Muscle layer of duodenum (tissue), 2 donors: ENCODE results near the gene KRT20.

Experiments
- H3K27ac ChIP-seq: one replicate; pipeline ENCODE4 v1.7.0; 2013; ENCODE audit warnings: mild to moderate bottlenecking, low read length
- H3K27me3 ChIP-seq: one replicate; pipeline ENCODE4 v1.7.0; 2013; ENCODE audit warnings: low read depth, mild to moderate bottlenecking, control low read depth, low read length
- H3K36me3 ChIP-seq, 2 donors: one replicate each; pipeline ENCODE4 v1.7.0; 2013; ENCODE audit warnings: low read length in 2 of 2, control low read depth in 1 of 2, mild to moderate bottlenecking in 1 of 2; ENCODE audit not compliant: insufficient read depth in 2 of 2, control insufficient read depth in 1 of 2
- H3K4me1 ChIP-seq, 2 donors: one replicate each; pipeline ENCODE4 v1.7.0; 2013; ENCODE audit warnings: low read length in 2 of 2, mild to moderate bottlenecking in 2 of 2, control low read depth in 1 of 2, moderate library complexity in 1 of 2; ENCODE audit not compliant: insufficient read depth in 2 of 2, control insufficient read depth in 1 of 2
- H3K4me3 ChIP-seq, 2 donors: one replicate each; pipeline ENCODE4 v1.7.0; 2013; ENCODE audit warnings: low read length in 2 of 2, low read depth in 1 of 2, mild to moderate bottlenecking in 1 of 2
- H3K9me3 ChIP-seq, 2 donors: one replicate each; pipeline ENCODE4 v1.7.0; 2013; ENCODE audit warnings: low read length in 2 of 2, control low read depth in 1 of 2, mild to moderate bottlenecking in 1 of 2; ENCODE audit not compliant: control insufficient read depth in 1 of 2
- donor health status: healthy.

The KRT20 gene

DNA sequence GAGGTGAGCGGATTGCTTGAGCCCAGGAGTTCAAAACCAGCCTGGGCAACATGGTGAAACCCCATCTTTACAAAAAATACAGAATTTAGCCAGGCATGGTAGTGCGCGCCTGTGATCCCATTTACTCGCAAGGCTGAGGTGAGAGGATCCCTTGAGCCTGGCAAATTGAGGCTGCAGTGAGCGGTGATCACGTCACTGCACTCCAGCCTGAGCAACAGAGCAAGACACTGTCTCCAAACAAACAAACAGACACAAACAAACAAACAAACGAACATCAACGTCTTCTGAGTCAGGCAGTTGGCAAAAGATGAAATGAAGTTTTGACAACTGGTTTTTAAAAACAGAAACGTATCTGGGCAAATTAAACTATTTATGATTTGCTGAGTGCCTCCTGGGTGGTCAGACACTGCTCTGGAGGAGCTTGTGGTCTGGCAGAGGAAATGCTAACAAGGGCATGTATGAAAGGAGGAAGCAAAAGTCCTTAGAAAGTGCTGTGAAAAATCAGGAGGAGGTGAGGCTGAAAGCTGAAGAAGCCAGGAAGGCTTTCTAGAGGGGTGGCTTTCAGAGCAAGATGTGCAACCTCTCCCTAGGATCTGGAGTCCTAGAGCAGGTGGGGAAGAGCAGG, 10.2 kb upstream of the KRT20 start:
- no peaks in the 10 kb centered on the region for H3K27me3 ChIP-seq

DNA sequence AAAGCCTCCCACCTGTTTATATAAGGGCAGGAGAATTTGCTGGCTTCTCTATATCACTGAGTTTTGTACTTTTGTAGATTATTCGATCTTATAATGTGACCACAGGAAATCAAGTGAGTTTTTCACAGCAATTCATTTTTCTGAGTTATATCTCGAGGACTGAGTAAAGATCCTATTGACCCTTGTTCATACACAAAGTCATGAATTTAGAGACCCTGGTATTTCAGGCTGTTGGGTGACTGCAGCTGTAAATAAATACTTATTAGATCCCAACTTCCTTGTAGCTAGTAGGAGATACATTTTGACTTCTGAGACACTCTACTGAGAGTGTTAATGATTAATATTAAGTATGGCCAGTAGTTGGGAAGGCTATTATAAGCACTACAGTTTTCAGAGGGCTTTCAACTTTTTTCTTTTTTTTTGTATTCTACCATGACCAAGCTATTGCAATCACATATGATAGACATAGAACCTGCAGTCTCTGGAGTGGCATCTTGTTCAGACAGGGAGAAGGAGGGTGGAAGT, 3.2 kb upstream of the KRT20 start:
- Histone ChIP-seq H3K4me1 (no peaks in the 10 kb centered on the region), H3K36me3 (no peaks in the 10 kb centered on the region), H3K27me3 (no peaks in the 10 kb centered on the region), H3K27ac (no peak overlapping the region), H3K9me3 (no peaks in the 10 kb centered on the region), H3K4me3 (no peak overlapping the region)

More for the DNA sequence above, 10.2 kb upstream of the KRT20 start:
- no peaks in the 10 kb centered on the region for H3K4me1 ChIP-seq
- H3K27ac ChIP-seq = no peak overlapping the region
- no peak overlapping the region for H3K4me3 ChIP-seq
- H3K9me3 ChIP-seq = no peaks in the 10 kb centered on the region
- no peaks in the 10 kb centered on the region for H3K36me3 ChIP-seq

DNA sequence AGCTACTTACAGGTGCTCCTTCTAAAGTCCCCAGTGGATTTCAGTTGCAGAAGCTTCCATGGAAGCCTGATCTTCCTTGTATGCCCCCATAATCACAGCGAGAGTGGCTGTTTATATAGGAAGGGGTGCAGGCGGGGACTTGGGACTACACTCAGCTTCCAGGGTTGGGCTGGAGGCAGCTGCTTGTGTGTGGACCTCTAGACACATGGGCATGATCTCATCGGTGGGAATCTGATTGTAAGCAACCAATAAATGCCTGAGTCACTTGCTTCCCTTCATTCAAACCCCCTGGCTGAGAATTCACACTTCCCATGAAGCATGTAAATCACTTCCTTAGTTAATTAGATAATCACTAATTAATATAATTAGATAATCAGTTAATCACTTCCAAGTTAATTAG, 1.0 kb upstream of the KRT20 start:
- Histone ChIP-seq H3K27me3 (no peaks in the 10 kb centered on the region), H3K36me3 (no peaks in the 10 kb centered on the region), H3K9me3 (no peaks in the 10 kb centered on the region), H3K4me3 (no peak overlapping the region), H3K27ac (no peak overlapping the region), H3K4me1 (no peaks in the 10 kb centered on the region)

DNA sequence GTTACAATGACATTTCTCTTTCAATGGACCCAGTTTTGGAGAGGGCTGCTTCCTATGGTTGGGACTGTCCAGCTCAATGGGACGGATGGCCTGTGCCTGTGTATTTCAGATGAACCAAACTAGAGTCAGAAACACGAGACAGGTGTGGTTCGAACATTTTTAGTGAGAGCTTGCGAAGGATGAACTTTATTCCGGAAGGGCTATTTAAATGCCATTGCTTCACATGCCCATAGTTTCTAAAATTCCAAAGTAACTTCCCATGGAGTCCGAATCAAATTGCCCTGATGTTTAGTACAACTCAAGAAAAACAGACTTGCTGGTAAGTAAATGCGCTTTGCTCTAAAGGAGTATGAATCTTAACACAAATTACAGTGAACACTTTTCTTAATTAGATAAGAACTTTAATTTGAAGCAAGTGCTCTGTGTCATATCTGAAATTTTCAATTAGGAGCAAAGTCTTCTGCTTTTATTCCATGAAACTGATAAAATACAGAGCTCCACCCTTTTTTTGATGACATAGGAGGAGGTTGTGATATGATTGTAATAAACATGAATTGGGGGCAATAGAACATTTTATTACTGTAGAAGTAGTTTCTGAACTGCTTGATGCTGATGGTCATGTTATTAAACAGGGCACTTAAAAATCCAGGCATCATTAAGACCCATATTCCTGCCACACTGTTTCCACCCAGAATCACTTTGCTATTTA, 1.3 kb downstream of the KRT20 start:
- Histone ChIP-seq H3K27ac (peak overlapping the region; percentile 28), H3K36me3 (no peaks in the 10 kb centered on the region), H3K27me3 (no peaks in the 10 kb centered on the region), H3K9me3 (no peaks in the 10 kb centered on the region), H3K4me1 (no peaks in the 10 kb centered on the region), H3K4me3 (peak overlapping the region in 1 of 2 donors; percentile 50)

DNA sequence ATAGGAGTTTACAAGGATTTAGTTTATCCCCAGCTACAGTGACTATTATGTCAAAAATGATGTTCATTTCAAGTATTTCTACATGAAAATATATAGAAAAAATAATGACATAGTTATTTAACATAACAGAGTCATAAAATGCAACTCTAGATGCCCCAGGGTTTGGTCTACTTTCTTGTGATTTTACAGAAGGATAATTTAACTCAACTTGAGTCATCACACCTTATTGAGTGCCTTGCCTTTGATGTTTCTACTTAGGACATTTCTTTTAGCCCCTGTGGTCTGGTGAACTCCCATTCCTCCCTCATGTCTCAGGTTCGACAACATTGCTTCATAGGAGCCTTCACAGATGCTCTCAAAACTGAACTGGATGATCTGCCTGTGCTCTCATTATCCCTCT, 2.0 kb downstream of the KRT20 start:
- Histone ChIP-seq H3K27ac (peak overlapping the region; percentile 28), H3K27me3 (no peaks in the 10 kb centered on the region), H3K36me3 (no peaks in the 10 kb centered on the region), H3K4me3 (peak overlapping the region in 1 of 2 donors; percentile 50), H3K9me3 (no peaks in the 10 kb centered on the region), H3K4me1 (no peaks in the 10 kb centered on the region)

DNA sequence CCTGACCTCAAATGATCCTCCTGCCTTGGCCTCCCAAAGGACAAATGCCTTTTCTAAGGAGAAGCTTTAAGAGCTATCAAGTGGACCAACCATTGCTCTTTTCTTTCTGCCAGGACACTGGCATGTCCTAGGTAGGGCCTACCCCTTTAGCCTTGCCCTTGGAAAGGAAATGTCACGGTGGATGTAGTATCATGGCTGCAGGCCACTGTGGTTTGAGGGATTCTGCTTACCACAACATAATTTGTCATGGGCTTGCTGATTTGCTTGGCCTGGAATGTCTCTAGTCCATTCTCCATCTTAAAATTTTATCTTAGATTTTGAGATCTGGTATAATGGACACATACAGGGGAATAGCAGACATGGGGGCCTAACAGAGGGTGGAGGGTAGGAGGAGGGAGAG, 6.0 kb downstream of the KRT20 start:
- Histone ChIP-seq H3K4me3 (no peak overlapping the region), H3K36me3 (no peaks in the 10 kb centered on the region), H3K4me1 (no peaks in the 10 kb centered on the region), H3K27ac (no peak overlapping the region), H3K27me3 (no peaks in the 10 kb centered on the region), H3K9me3 (no peaks in the 10 kb centered on the region)

DNA sequence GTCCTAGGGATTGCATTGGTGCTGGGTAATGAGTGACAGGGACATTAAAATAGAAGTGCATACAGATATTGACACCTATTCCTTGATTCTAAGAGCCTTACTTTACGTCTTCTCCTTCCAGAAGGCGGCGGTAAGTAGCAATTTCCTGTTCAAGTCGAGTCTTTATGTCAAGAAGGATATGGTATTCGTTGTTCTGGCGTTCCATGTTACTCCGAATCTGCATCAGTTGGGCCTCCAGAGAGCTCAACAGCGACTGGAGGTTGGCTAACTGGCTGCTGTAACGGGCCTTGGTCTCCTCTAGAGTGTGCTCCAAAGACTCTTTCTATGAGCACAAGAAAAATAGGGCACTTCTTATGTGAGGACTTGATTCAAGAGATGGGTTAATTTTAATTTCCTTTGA, 7.0 kb downstream of the KRT20 start:
- H3K27me3 ChIP-seq = no peaks in the 10 kb centered on the region
- no peak overlapping the region for H3K27ac ChIP-seq
- H3K4me1 ChIP-seq = no peaks in the 10 kb centered on the region
- H3K36me3 ChIP-seq = no peaks in the 10 kb centered on the region
- H3K9me3 ChIP-seq = no peaks in the 10 kb centered on the region
- no peak overlapping the region for H3K4me3 ChIP-seq

DNA sequence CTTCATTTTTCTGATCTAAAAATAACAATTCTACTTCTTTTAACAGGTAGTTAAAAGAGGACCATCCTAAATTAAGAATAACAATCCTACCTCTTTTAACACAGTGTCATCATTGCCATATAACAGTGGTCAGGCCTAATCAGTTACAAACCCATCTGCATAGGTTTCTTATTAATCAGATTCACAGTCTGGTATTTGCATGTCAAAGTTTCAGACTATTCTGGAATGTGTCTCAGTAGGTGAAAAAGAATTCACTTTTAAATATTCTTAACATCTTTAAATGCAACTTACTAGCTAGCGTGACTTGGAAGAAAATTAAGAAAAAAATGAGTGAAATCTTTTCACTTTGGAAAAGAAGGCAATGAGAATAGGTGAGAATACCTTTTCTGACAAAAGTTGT, 11.2 kb downstream of the KRT20 start:
- Histone ChIP-seq H3K4me1 (no peaks in the 10 kb centered on the region), H3K9me3 (no peaks in the 10 kb centered on the region), H3K27ac (no peak overlapping the region), H3K36me3 (no peaks in the 10 kb centered on the region), H3K4me3 (no peak overlapping the region), H3K27me3 (no peaks in the 10 kb centered on the region)

DNA sequence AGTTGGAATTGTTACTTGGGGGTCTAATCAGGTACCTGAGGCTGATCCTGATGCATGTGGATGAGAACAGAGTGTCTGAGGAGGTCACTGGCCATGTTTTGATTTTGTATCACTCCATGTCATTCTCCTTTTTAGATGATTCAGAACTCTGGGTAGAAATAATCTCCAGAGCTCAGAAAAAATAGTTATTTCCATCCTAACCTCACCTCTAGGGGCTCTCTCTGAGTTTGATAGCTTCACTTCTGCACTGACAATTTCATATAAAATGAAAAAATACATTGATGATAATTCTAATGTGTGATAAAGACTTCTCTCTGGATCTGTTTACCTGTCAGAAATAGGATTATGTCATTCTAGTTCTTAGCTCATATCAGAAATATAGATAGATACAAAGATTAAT, 11.8 kb downstream of the KRT20 start:
- no peaks in the 10 kb centered on the region for H3K27me3 ChIP-seq
- no peak overlapping the region for H3K27ac ChIP-seq
- H3K4me3 ChIP-seq = no peak overlapping the region
- H3K36me3 ChIP-seq = no peaks in the 10 kb centered on the region
- H3K4me1 ChIP-seq = no peaks in the 10 kb centered on the region
- no peaks in the 10 kb centered on the region for H3K9me3 ChIP-seq

DNA sequence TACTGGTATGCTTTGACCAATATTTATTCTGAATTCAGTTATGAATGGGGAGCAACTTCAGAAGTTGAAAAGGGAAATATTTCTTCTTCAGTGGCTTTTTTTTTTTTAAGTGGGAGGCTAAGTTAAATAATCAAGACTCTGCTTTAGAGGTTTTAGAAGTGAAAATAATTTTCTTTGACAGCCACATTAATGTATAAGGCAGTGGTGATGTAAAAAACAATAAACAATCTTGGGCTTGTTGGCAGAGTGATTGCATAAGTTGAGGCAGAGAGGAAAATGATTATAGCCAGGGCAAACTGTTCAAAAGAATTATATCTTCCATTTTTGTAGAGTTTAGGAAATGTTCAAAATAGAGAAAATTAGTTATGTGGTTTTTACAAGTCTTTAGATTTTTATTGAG, 12.6 kb downstream of the KRT20 start:
- H3K27ac ChIP-seq = no peak overlapping the region
- no peaks in the 10 kb centered on the region for H3K9me3 ChIP-seq
- H3K36me3 ChIP-seq = no peaks in the 10 kb centered on the region
- no peaks in the 10 kb centered on the region for H3K27me3 ChIP-seq
- no peak overlapping the region for H3K4me3 ChIP-seq
- H3K4me1 ChIP-seq = no peaks in the 10 kb centered on the region

DNA sequence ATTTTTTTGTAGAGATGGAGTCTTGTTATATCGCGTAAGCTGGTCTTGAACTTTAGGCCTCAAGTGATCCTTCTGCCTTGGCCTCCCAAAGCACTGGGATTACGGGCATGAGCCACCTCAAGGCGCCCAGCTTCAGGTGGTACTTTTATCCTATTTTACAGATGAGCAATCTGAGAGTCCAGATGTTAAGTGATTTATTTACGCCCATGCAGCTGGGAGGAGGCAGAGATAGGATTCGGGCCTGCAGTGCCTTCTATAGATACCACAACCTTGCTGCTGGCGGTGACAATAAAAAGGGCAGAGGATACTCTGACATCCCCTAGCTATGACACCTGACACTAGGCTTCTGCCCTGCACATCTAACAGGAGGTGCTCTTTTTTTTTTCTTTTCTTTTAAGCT, 13.7 kb downstream of the KRT20 start:
- Histone ChIP-seq H3K27me3 (no peaks in the 10 kb centered on the region), H3K36me3 (no peaks in the 10 kb centered on the region), H3K27ac (no peak overlapping the region), H3K4me1 (no peaks in the 10 kb centered on the region), H3K9me3 (no peaks in the 10 kb centered on the region), H3K4me3 (no peak overlapping the region)

DNA sequence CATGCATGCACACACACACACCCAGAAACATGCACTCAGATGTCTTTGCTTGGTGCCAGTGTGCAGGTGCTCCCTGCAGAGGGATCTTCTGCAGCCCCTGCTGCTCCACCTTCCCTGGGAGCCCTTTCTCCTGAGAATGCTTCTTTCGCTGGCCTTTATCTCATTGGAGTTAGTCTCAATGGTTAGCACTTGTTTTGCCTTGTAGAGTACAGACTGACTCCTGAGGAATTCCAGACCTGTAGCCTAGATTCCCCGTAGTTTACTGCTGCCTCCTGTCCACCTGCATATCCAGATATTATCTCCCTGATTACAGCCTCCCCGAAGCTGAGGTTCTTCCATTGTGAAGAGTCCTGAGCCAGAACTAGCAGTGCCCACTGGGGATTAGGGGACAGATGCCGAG, 14.9 kb downstream of the KRT20 start:
- Histone ChIP-seq H3K4me1 (no peaks in the 10 kb centered on the region), H3K9me3 (no peaks in the 10 kb centered on the region), H3K36me3 (no peaks in the 10 kb centered on the region), H3K27ac (no peak overlapping the region), H3K4me3 (no peak overlapping the region), H3K27me3 (no peaks in the 10 kb centered on the region)
